Neural progenitor cell (in vitro differentiated cells): Measurements from ENCODE around the gene SLC2A4. TPM values are rescaled to one million over a fixed set of nuclear protein-coding genes. Genes with fewer than 3 reads are reported as not detected.
A peak's percentile ranks its signal among the peaks of the same experiment; 100 is the strongest.

Source experiments
- DNase-seq: peaks from one replicate; pipeline ENCODE4 v3.0.0-alpha.2; 2016; ENCODE audit warnings: low spot score
- H2AFZ ChIP-seq: fragments of 200-600 bp; sonication (generic); replicated peaks from 2 replicates; pipeline ENCODE4 v1.6.1; 2016; ENCODE audit warnings: antibody characterized with exemption
- H3F3A ChIP-seq: fragments of 200-600 bp; sonication (generic); 2 replicates; pipeline ENCODE4 v1.6.1; 2016; ENCODE audit warnings: antibody characterized with exemption, low read depth
- H3K27ac ChIP-seq: fragments of 200-600 bp; sonication (generic); 2 replicates; pipeline ENCODE4 v1.5.1; 2016; ENCODE audit warnings: mild to moderate bottlenecking
- H3K27me3 ChIP-seq: fragments of 200-600 bp; sonication (generic); 2 replicates; pipeline ENCODE4 v1.6.1; 2016; ENCODE audit warnings: mild to moderate bottlenecking, moderate library complexity
- H3K36me3 ChIP-seq: fragments of 200-600 bp; sonication (generic); 2 replicates; pipeline ENCODE4 v1.5.1; 2016
- H3K4me1 ChIP-seq: fragments of 200-600 bp; sonication (generic); 2 replicates; pipeline ENCODE4 v1.6.1; 2016; ENCODE audit warnings: mixed run types
- H3K4me2 ChIP-seq: fragments of 200-600 bp; sonication (generic); 2 replicates; pipeline ENCODE4 v1.6.1; 2016
- H3K4me3 ChIP-seq: fragments of 200-600 bp; sonication (generic); 2 replicates; pipeline ENCODE4 v1.5.1; 2016
- H3K79me2 ChIP-seq: fragments of 200-600 bp; sonication (generic); 2 replicates; pipeline ENCODE4 v1.6.1; 2016; ENCODE audit warnings: low read depth
- H3K9ac ChIP-seq: fragments of 200-600 bp; sonication (generic); 2 replicates; pipeline ENCODE4 v1.6.1; 2016
- H3K9me3 ChIP-seq: fragments of 200-600 bp; sonication (generic); 2 replicates; pipeline ENCODE4 v1.5.1; 2016; ENCODE audit warnings: low read depth
- H4K20me1 ChIP-seq: fragments of 200-600 bp; sonication (generic); 2 replicates; pipeline ENCODE4 v1.6.1; 2016; ENCODE audit warnings: low read depth
- H3K27ac Mint-ChIP-seq: 3 replicates; pipeline ENCODE4 v1.8.0; 2021; ENCODE audit warnings: mixed read lengths
- H3K27me3 Mint-ChIP-seq: 2 replicates; pipeline ENCODE4 v1.8.0; 2022; ENCODE audit warnings: low read depth, mild to moderate bottlenecking, inconsistent platforms, moderate library complexity, mixed read lengths; ENCODE audit not compliant: insufficient read depth
- H3K36me3 Mint-ChIP-seq: 3 replicates; pipeline ENCODE4 v1.8.0; 2021; ENCODE audit warnings: mixed read lengths
- H3K4me1 Mint-ChIP-seq: 3 replicates; pipeline ENCODE4 v1.8.0; 2021; ENCODE audit warnings: mixed read lengths
- H3K4me3 Mint-ChIP-seq: 3 replicates; pipeline ENCODE4 v1.8.0; 2021; ENCODE audit warnings: mild to moderate bottlenecking, moderate library complexity, mixed read lengths
- H3K9me3 Mint-ChIP-seq: 3 replicates; pipeline ENCODE4 v1.8.0; 2020; ENCODE audit warnings: mixed read lengths
- CTCF ChIP-seq: fragments of 200-600 bp; sonication (generic); IDR thresholded peaks from 2 replicates; pipeline ENCODE4 v1.5.1; 2017; ENCODE audit warnings: antibody characterized with exemption, mild to moderate bottlenecking
- EZH2 ChIP-seq: fragments of 200-600 bp; sonication (generic); IDR thresholded peaks from 2 replicates; pipeline ENCODE4 v1.6.1; 2017; ENCODE audit warnings: antibody characterized with exemption, mild to moderate bottlenecking, moderate library complexity
- EZH2phosphoT487 ChIP-seq: fragments of 200-600 bp; sonication (generic); IDR thresholded peaks from 2 replicates; pipeline ENCODE4 v1.6.1; 2017; ENCODE audit warnings: antibody characterized with exemption
- total RNA-seq: library from RNA; depleted of rRNA; stranded (reverse); fragments of >200 nt; gene quantifications from 2 replicates; pipeline ENCODE4 v1.2.3, GENCODE V29; 2015; ENCODE audit warnings: low replicate concordance

The SLC2A4 gene
- total RNA-seq, 1 donor from 2014 or later: 1.7 TPM

DNA sequence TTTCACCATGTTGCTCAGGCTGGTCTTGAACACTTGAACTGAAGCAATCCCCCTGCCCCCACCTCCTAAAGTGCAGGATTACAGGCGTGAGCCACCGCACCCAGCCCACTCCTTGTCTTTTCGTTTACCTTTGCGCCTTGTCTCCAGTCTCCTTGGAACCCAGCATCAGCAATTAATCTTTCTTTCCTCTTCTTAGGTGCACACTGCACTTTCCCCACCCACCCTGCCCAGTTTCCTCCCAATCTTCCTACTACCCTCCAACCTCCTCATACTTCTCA is 17.8 kb upstream of the SLC2A4 start:
- peaks cover 14% of the 10 kb centered on the region for H3K4me1 ChIP-seq
- H3K4me2 ChIP-seq: peak overlapping the region; percentile 79
- no peaks in the 10 kb centered on the region for H3K36me3 ChIP-seq
- peaks cover 11% of the 10 kb centered on the region for H4K20me1 ChIP-seq
- H3K9ac ChIP-seq: no peak overlapping the region
- no peaks in the 10 kb centered on the region for H3K9me3 ChIP-seq
- peaks cover 54% of the 10 kb centered on the region for H3K27me3 Mint-ChIP-seq
- no peaks in the 10 kb centered on the region for H3K79me2 ChIP-seq
- no peak overlapping the region for H3K27ac Mint-ChIP-seq
- H3K4me3 Mint-ChIP-seq: no peak overlapping the region
- TF ChIP-seq EZH2: no peak
- TF ChIP-seq CTCF: no peak
- no peak for TF ChIP-seq EZH2phosphoT487
- H3K9me3 Mint-ChIP-seq: no peaks in the 10 kb centered on the region
- no peak for DNase-seq
- H3K4me3 ChIP-seq: peak overlapping the region; percentile 40
- H3K4me1 Mint-ChIP-seq: peaks cover 8% of the 10 kb centered on the region
- peak overlapping the region; percentile 86 for H2AFZ ChIP-seq
- peaks cover 8% of the 10 kb centered on the region for H3K36me3 Mint-ChIP-seq
- H3K27me3 ChIP-seq: peaks cover 49% of the 10 kb centered on the region
- H3K27ac ChIP-seq: no peak overlapping the region
- H3F3A ChIP-seq: peaks cover 32% of the 10 kb centered on the region

- no peak overlapping the region for H3K9ac ChIP-seq
- H3K4me3 Mint-ChIP-seq: peak overlapping the region; percentile 5
- TF ChIP-seq EZH2phosphoT487 (no peak), EZH2 (no peak), CTCF (no peak)
- no peaks in the 10 kb centered on the region for H3K36me3 ChIP-seq
- no peak overlapping the region for H3K27ac ChIP-seq
- peaks cover 32% of the 10 kb centered on the region for H3K27me3 Mint-ChIP-seq
- H3K79me2 ChIP-seq: no peaks in the 10 kb centered on the region
- H3K27me3 ChIP-seq: peaks cover 28% of the 10 kb centered on the region
- peak overlapping the region; percentile 12 for H3K27ac Mint-ChIP-seq
- peaks cover 14% of the 10 kb centered on the region for H3K4me1 ChIP-seq
- no peaks in the 10 kb centered on the region for H3K36me3 Mint-ChIP-seq
- H4K20me1 ChIP-seq: no peaks in the 10 kb centered on the region
- peaks cover 19% of the 10 kb centered on the region for H3F3A ChIP-seq
- DNase-seq: no peak
- no peak overlapping the region for H2AFZ ChIP-seq
- no peak overlapping the region for H3K4me2 ChIP-seq
- no peaks in the 10 kb centered on the region for H3K9me3 ChIP-seq
- peaks cover 8% of the 10 kb centered on the region for H3K4me1 Mint-ChIP-seq
- no peaks in the 10 kb centered on the region for H3K9me3 Mint-ChIP-seq
- no peak overlapping the region for H3K4me3 ChIP-seq
These were observed 14.7 kb upstream of the SLC2A4 start for GRCh38 chr17:7266784-7267183.

- peaks cover 47% of the 10 kb centered on the region for H3K27me3 ChIP-seq
- no peak overlapping the region for H3K27ac ChIP-seq
- H3K9ac ChIP-seq: no peak overlapping the region
- H4K20me1 ChIP-seq: peaks cover 16% of the 10 kb centered on the region
- Mint-ChIP-seq H3K4me1 (peaks cover 18% of the 10 kb centered on the region), H3K9me3 (peaks cover 1% of the 10 kb centered on the region), H3K4me3 (no peak overlapping the region), H3K27ac (no peak overlapping the region), H3K27me3 (peaks cover 14% of the 10 kb centered on the region), H3K36me3 (no peaks in the 10 kb centered on the region)
- no peak overlapping the region for H2AFZ ChIP-seq
- TF ChIP-seq EZH2 (no peak), CTCF (no peak), EZH2phosphoT487 (no peak)
- H3K4me3 ChIP-seq: no peak overlapping the region
- H3K4me1 ChIP-seq: peaks cover 4% of the 10 kb centered on the region
- no peak overlapping the region for H3K4me2 ChIP-seq
- H3K79me2 ChIP-seq: no peaks in the 10 kb centered on the region
- peaks cover 16% of the 10 kb centered on the region for H3F3A ChIP-seq
- DNase-seq: no peak
- H3K9me3 ChIP-seq: no peaks in the 10 kb centered on the region
- no peaks in the 10 kb centered on the region for H3K36me3 ChIP-seq
These were observed 2.1 kb upstream of the SLC2A4 start for GRCh38 chr17:7279448-7279847.
